ENCODE measurements around the gene GNAT1.

GRCh38 chr3:50227390-50228183, 36.2 kb downstream of the GNAT1 start:
- TF ChIP-seq CTCF (IDR thresholded peaks at IDR 0.05) (peak; percentile 86 to 98 (median 94)), POLR2A (IDR thresholded peaks at IDR 0.05) (peak; percentile 65), POLR2AphosphoS5 (IDR thresholded peaks at IDR 0.05) (peak; percentile 91)
